Transverse colon (tissue), 4 donors: ENCODE measurements around the gene GFOD1. TPM values are rescaled to one million over a fixed set of nuclear protein-coding genes. Genes with fewer than 3 reads are reported as not detected.
A peak's percentile ranks its signal among the peaks of the same experiment; 100 is the strongest.

ENCODE experiments used
- DNase-seq: peaks from one replicate; pipeline ENCODE4 v3.0.0-alpha.2; 2019
- H3K27ac ChIP-seq, 4 donors: fragments of 200-600 bp; sonication (generic); 2 replicates each; pipeline ENCODE4 v1.5.1; 2016 to 2018; ENCODE audit warnings: inconsistent platforms in 4 of 4
- H3K27me3 ChIP-seq: fragments of 200-600 bp; sonication (generic); 2 replicates; pipeline ENCODE4 v1.5.1; 2017; ENCODE audit warnings: inconsistent platforms
- H3K36me3 ChIP-seq, 4 donors: fragments of 200-600 bp; sonication (generic); 2 replicates each; pipeline ENCODE4 v1.5.1; 2017 to 2019; ENCODE audit warnings: inconsistent platforms in 4 of 4
- H3K4me1 ChIP-seq, 4 donors: fragments of 200-600 bp; sonication (generic); 2 replicates each; pipeline ENCODE4 v1.5.1; 2017 to 2020; ENCODE audit warnings: inconsistent platforms in 4 of 4
- H3K4me3 ChIP-seq, 4 donors: fragments of 200-600 bp; sonication (generic); 1 replicate in 1 of 4; 2 replicates in 3 of 4; pipeline versions ENCODE4 v1.5.1 to v1.6.1; 2017 to 2019; ENCODE audit warnings: inconsistent platforms in 4 of 4
- H3K9me3 ChIP-seq, 2 donors: fragments of 200-600 bp; sonication (generic); 2 replicates each; pipeline ENCODE4 v1.5.1; 2017 to 2019; ENCODE audit warnings: inconsistent platforms in 2 of 2
- CTCF ChIP-seq, 5 experiments: fragments of 200-600 bp in 3 of 5; fragments of 450-650 bp in 2 of 5; sonication (generic) in 3 of 5; IDR thresholded peaks; 1 replicate in 2 of 5; 2 replicates in 3 of 5; pipeline ENCODE4 v1.5.1; 2016 to 2017; ENCODE audit warnings: antibody characterized with exemption in 5 of 5, inconsistent platforms in 3 of 5, mild to moderate bottlenecking in 2 of 5, moderate library complexity in 1 of 5
- EP300 ChIP-seq: sonication (generic); formaldehyde crosslinking; IDR thresholded peaks from one replicate; pipeline ENCODE4 v1.6.1; 2017; ENCODE audit warnings: antibody characterized with exemption, low read depth
- POLR2A ChIP-seq: fragments of 450-650 bp; IDR thresholded peaks from one replicate; pipeline ENCODE4 v1.6.1; 2016; ENCODE audit warnings: antibody characterized with exemption, mild to moderate bottlenecking, moderate library complexity
- POLR2AphosphoS5 ChIP-seq, 3 donors: sonication (generic); formaldehyde crosslinking; IDR thresholded peaks; one replicate each; pipeline ENCODE4 v1.6.1; 2016; ENCODE audit warnings: antibody characterized with exemption in 3 of 3
- WGBS, 2 donors: methylation state at CpG; one replicate each; pipeline ENCODE4 v1.1.5; 2018; ENCODE audit warnings: low coverage in 1 of 2; 5-methylcytosine and 5-hydroxymethylcytosine counted together
- in situ Hi-C, 4 donors: fragments of 200-750 bp; cut with MboI; loops; one replicate each; pipeline versions ENCODE4 v1.15.0 to v1.15.1; 2017; ENCODE audit warnings: low sequenced_read_pairs in 3 of 4, low pct_ligation_motif_present in 1 of 4, low pct_unique_long_range_greater_than_20kb in 1 of 4
- intact Hi-C: fragments of 100-400 bp; cut with DNase I; formaldehyde crosslinking; loops from one replicate; pipeline ENCODE4 v1.15.1; 2023; ENCODE audit warnings: low total_unique reads
- total RNA-seq, 4 donors: library from RNA; depleted of rRNA; stranded (reverse); fragments of >200 nt; gene quantifications; one replicate each; pipeline ENCODE4 v1.1.0, GENCODE V29; 2016

The GFOD1 gene
- total RNA-seq, 4 donors from 2014 or later: 8.4 to 36.7 (median 19.9) TPM

GRCh38 chr6:13421425-13422059, 65.9 kb downstream of the GFOD1 start:
- WGBS, 2 donors: 86 to 100% methylated on average over 2 to 10 of the region's 10 CpGs
- H3K27me3 ChIP-seq: no peaks in the 10 kb centered on the region
- H3K4me3 ChIP-seq: no peak overlapping the region
- intact Hi-C loops (no loop called here), in situ Hi-C loops (no loop called here)
- peak overlapping the region; percentile 47 to 73 (median 54) for H3K27ac ChIP-seq
- DNase-seq: no peak
- H3K36me3 ChIP-seq: no peaks in the 10 kb centered on the region
- H3K4me1 ChIP-seq: peaks cover 0 to 39% (median 12%) of the 10 kb centered on the region in 4 donors
- H3K9me3 ChIP-seq: no peaks in the 10 kb centered on the region
- TF ChIP-seq CTCF (IDR thresholded peaks at IDR 0.05) (no peak), POLR2A (no peak), POLR2AphosphoS5 (IDR thresholded peaks at IDR 0.05) (peak; percentile 8 to 31 (median 20)), EP300 (no peak)

GRCh38 chr6:13420269-13420668, 67.1 kb downstream of the GFOD1 start:
- in situ Hi-C loops: no loop called here
- WGBS, 2 donors: 60 to 77% methylated on average over 1 to 6 of the region's 6 CpGs
- H3K27ac ChIP-seq: peak overlapping the region in 2 of 4 donors; percentile 22 to 50
- H3K4me3 ChIP-seq: no peak overlapping the region
- no peaks in the 10 kb centered on the region for H3K27me3 ChIP-seq
- intact Hi-C loops: no loop called here
- no peaks in the 10 kb centered on the region for H3K36me3 ChIP-seq
- peaks cover 0 to 35% (median 9%) of the 10 kb centered on the region in 4 donors for H3K4me1 ChIP-seq
- no peak for DNase-seq
- no peaks in the 10 kb centered on the region for H3K9me3 ChIP-seq
- TF ChIP-seq POLR2A (no peak), POLR2AphosphoS5 (IDR thresholded peaks at IDR 0.05) (no peak), CTCF (IDR thresholded peaks at IDR 0.05) (no peak), EP300 (no peak)

- H3K27me3 ChIP-seq: no peaks in the 10 kb centered on the region
- H3K9me3 ChIP-seq: no peaks in the 10 kb centered on the region
- no peak overlapping the region for H3K4me3 ChIP-seq
- peaks cover 0 to 33% (median 9%) of the 10 kb centered on the region in 4 donors for H3K4me1 ChIP-seq
- H3K27ac ChIP-seq: peak overlapping the region in 2 of 4 donors; percentile 22 to 50
- in situ Hi-C loops (no loop called here), intact Hi-C loops (no loop called here)
- DNase-seq: no peak
- no peak for TF ChIP-seq CTCF (IDR thresholded peaks at IDR 0.05)
- no peak for TF ChIP-seq POLR2A
- no peak for TF ChIP-seq EP300
- TF ChIP-seq POLR2AphosphoS5 (IDR thresholded peaks at IDR 0.05): no peak
- WGBS, 2 donors: 84 to 86% methylated on average over 14 to 26 of the region's 26 CpGs
- H3K36me3 ChIP-seq: no peaks in the 10 kb centered on the region
Observed at GRCh38 chr6:13419422-13420195, 67.8 kb downstream of the GFOD1 start.

GRCh38 chr6:13418844-13419243, 68.6 kb downstream of the GFOD1 start:
- DNase-seq: no peak
- Histone ChIP-seq H3K9me3 (no peaks in the 10 kb centered on the region), H3K27ac (no peak overlapping the region), H3K4me1 (peaks cover 0 to 40% (median 9%) of the 10 kb centered on the region in 4 donors), H3K36me3 (no peaks in the 10 kb centered on the region), H3K27me3 (no peaks in the 10 kb centered on the region), H3K4me3 (no peak overlapping the region)
- WGBS, 2 donors: 77 to 83% methylated on average over 2 to 5 of the region's 5 CpGs
- intact Hi-C loops: no loop called here
- TF ChIP-seq POLR2AphosphoS5 (IDR thresholded peaks at IDR 0.05): no peak
- TF ChIP-seq POLR2A: no peak
- no peak for TF ChIP-seq EP300
- no peak for TF ChIP-seq CTCF (IDR thresholded peaks at IDR 0.05)
- in situ Hi-C loops: no loop called here
